DND-41 (cell line): ENCODE measurements around the gene PRKCZ.

Experiments used
- EZH2 ChIP-seq: IDR thresholded peaks from 3 replicates; pipeline ENCODE4 v1.6.1; 2012; ENCODE audit warnings: borderline replicate concordance, low read depth, mild to moderate bottlenecking, moderate library complexity, low read length, inconsistent platforms; ENCODE audit not compliant: severe bottlenecking
- TF ChIP-seq, protein P1 (sequence below): IDR thresholded peaks from 2 replicates; pipeline ENCODE4 v1.5.1; 2012; ENCODE audit warnings: borderline replicate concordance, low read length, moderate library complexity, mild to moderate bottlenecking; ENCODE audit not compliant: poor library complexity, severe bottlenecking; ENCODE audit errors: extremely low read depth

- TF ChIP-seq, protein P1, sequence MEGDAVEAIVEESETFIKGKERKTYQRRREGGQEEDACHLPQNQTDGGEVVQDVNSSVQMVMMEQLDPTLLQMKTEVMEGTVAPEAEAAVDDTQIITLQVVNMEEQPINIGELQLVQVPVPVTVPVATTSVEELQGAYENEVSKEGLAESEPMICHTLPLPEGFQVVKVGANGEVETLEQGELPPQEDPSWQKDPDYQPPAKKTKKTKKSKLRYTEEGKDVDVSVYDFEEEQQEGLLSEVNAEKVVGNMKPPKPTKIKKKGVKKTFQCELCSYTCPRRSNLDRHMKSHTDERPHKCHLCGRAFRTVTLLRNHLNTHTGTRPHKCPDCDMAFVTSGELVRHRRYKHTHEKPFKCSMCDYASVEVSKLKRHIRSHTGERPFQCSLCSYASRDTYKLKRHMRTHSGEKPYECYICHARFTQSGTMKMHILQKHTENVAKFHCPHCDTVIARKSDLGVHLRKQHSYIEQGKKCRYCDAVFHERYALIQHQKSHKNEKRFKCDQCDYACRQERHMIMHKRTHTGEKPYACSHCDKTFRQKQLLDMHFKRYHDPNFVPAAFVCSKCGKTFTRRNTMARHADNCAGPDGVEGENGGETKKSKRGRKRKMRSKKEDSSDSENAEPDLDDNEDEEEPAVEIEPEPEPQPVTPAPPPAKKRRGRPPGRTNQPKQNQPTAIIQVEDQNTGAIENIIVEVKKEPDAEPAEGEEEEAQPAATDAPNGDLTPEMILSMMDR, result no peak
- TF ChIP-seq EZH2, result no peak
Observed at GRCh38 chr1:2041887-2042286, 8.3 kb upstream of the PRKCZ start.
